Left ventricle myocardium inferior (tissue), 1 donor: ENCODE measurements around the gene MINDY3. TPM values are rescaled to one million over a fixed set of nuclear protein-coding genes. Genes with fewer than 3 reads are reported as not detected.
"Not testable (repeated sequence)": the region's sequence is repeated elsewhere in the genome, so short reads cannot be mapped to it uniquely, and the experiment has no call there.

Source experiments
- DNase-seq: peaks from one replicate; pipeline ENCODE4 v3.0.0-alpha.2; 2020
- H3K27ac ChIP-seq: fragments of 200-600 bp; replicated peaks from 2 replicates; pipeline ENCODE4 v1.8.0; 2021
- H3K27me3 ChIP-seq: fragments of 200-600 bp; 2 replicates; pipeline ENCODE4 v1.8.0; 2021; ENCODE audit warnings: low read depth
- H3K36me3 ChIP-seq: fragments of 200-600 bp; 2 replicates; pipeline ENCODE4 v1.8.0; 2021
- H3K4me1 ChIP-seq: fragments of 200-600 bp; 2 replicates; pipeline ENCODE4 v1.8.0; 2021
- H3K4me3 ChIP-seq: fragments of 200-600 bp; 2 replicates; pipeline ENCODE4 v1.8.0; 2021; ENCODE audit warnings: mild to moderate bottlenecking, moderate library complexity
- H3K9me3 ChIP-seq: fragments of 200-600 bp; replicated peaks from 2 replicates; pipeline ENCODE4 v1.8.0; 2021
- CTCF ChIP-seq: fragments of 200-600 bp; IDR thresholded peaks from 2 replicates; pipeline ENCODE4 v1.8.0; 2021; ENCODE audit warnings: antibody characterized with exemption, mild to moderate bottlenecking, borderline replicate concordance
- intact Hi-C: fragments of 100-400 bp; cut with micrococcal nuclease; formaldehyde crosslinking; loops from one replicate; pipeline ENCODE4 v1.11.0; 2022
- total RNA-seq: library from RNA; stranded (reverse); fragmentation: NEBNext Ultra II Directional; extraction: Animal tissue kit (Norgen Biotek cat#: 25700); gene quantifications from one replicate; pipeline ENCODE4 v1.2.1, GENCODE V29; 2021
- donor health status: DM: no; HTN: yes; CAD: no; lungs with severe emphysema.

The MINDY3 gene
- total RNA-seq, 1 donor from 2014 or later: 22.5 TPM

DNA sequence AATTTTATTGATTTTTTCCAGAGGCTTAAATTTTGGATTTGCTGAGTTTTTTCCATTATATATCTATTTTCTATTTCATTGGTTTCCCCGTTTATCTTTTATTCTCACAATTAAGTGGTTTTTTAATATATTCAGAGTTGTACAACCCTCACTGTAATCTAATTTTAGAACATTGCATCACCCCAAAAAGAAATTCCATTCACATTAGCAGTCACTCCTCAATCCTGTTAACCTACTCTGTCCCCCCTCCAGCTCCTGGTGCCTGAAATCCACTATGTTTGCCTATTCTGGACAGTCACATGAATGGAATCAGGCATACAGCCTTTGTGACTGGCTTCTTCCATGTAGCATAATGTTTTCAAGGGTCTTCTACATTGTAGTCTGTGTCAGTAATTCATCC is 84.8 kb downstream of the MINDY3 start:
- no peak overlapping the region for H3K27ac ChIP-seq
- H3K4me1 ChIP-seq: peaks cover 8% of the 10 kb centered on the region
- no peak for TF ChIP-seq CTCF
- no peak for DNase-seq
- intact Hi-C loops: no loop called here
- peaks cover 10% of the 10 kb centered on the region for H3K9me3 ChIP-seq
- no peak overlapping the region for H3K4me3 ChIP-seq
- no peaks in the 10 kb centered on the region for H3K27me3 ChIP-seq
- H3K36me3 ChIP-seq: peaks cover 44% of the 10 kb centered on the region

DNA sequence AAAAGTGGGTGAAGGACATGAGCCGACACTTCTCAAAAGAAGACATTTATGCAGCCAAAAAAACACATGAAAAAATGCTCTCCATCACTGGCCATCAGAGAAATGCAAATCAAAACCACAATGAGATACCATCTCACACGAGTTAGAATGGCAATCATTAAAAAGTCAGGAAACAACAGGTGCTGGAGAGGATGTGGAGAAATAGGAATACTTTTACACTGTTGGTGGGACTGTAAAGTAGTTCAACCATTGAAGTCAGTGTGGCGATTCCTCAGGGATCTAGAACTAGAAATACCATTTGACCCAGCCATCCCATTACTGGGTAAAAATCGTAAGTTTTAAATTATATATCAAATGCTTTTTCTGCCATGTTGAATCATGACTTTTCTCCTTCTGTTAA is 85.8 kb downstream of the MINDY3 start:
- intact Hi-C loops, H3K9me3 ChIP-seq, H3K4me1 ChIP-seq, H3K27me3 ChIP-seq, H3K27ac ChIP-seq, DNase-seq, H3K4me3 ChIP-seq: not testable (repeated sequence)
- peaks cover 41% of the 10 kb centered on the region for H3K36me3 ChIP-seq

DNA sequence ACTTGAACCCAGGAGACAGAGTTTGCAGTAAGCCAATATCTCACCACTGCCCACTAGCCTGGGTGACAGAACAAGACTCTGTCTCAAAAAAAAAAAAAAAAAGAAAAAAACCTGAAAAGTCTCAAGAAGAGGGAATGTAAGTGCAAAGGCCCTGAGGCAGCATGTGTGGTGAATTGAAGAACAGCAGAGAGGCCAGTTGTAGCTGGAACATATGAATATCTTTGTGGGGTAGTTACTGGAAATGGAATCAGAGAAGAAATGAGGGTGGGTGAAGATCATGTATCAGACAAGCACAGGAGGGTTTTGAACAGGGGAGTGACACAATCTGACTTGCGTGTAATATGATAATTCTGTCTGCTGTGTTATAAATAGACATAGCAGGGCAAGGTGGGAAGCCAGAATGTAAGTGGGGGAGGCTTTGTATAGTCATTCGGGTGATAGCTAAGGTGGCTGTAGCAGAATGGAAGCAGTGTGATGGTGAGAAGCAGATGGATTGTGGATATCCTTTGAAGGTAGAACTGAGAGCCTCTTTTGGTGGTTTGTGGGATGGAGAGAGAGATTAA is 95.3 kb downstream of the MINDY3 start:
- H3K4me1 ChIP-seq: no peaks in the 10 kb centered on the region
- no peak for DNase-seq
- TF ChIP-seq CTCF: no peak
- no peaks in the 10 kb centered on the region for H3K9me3 ChIP-seq
- intact Hi-C loops: no loop called here
- H3K27me3 ChIP-seq: no peaks in the 10 kb centered on the region
- H3K27ac ChIP-seq: no peak overlapping the region
- no peak overlapping the region for H3K4me3 ChIP-seq
- no peaks in the 10 kb centered on the region for H3K36me3 ChIP-seq

GRCh38 chr10:15763006-15763405 is 97.3 kb downstream of the MINDY3 start:
- Histone ChIP-seq H3K4me3 (no peak overlapping the region), H3K36me3 (no peaks in the 10 kb centered on the region), H3K27ac (no peak overlapping the region), H3K4me1 (no peaks in the 10 kb centered on the region), H3K27me3 (no peaks in the 10 kb centered on the region), H3K9me3 (no peaks in the 10 kb centered on the region)
- TF ChIP-seq CTCF: no peak
- intact Hi-C loops: no loop called here
- peak; percentile 29 for DNase-seq

- H3K27ac ChIP-seq, H3K4me1 ChIP-seq, intact Hi-C loops, H3K36me3 ChIP-seq, H3K27me3 ChIP-seq, H3K4me3 ChIP-seq, DNase-seq, H3K9me3 ChIP-seq: not testable (repeated sequence)
These were observed 98.1 kb downstream of the MINDY3 start for GRCh38 chr10:15762239-15762638.

DNA sequence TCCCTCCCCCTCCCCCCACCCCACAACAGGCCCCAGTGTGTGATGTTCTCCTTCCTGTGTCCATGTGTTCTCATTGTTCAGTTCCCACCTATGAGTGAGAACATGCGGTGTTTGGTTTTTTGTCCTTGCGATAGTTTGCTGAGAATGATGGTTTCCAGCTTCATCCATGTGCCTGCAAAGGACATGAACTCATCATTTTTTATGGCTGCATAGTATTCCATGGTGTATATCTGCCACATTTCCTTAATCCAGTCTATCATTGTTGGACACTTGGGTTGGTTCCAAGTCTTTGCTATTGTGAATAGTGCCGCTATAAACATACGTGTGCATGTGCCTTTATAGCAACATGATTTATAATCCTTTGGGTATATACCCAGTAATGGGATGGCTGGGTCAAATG is 99.1 kb downstream of the MINDY3 start:
- H3K36me3 ChIP-seq, H3K4me1 ChIP-seq, H3K27ac ChIP-seq, H3K4me3 ChIP-seq, intact Hi-C loops, H3K27me3 ChIP-seq, DNase-seq, H3K9me3 ChIP-seq: not testable (repeated sequence)

- H3K9me3 ChIP-seq: no peaks in the 10 kb centered on the region
- intact Hi-C loops: no loop called here
- no peaks in the 10 kb centered on the region for H3K4me1 ChIP-seq
- DNase-seq: no peak
- no peaks in the 10 kb centered on the region for H3K27me3 ChIP-seq
- no peaks in the 10 kb centered on the region for H3K36me3 ChIP-seq
- H3K4me3 ChIP-seq: no peak overlapping the region
- no peak for TF ChIP-seq CTCF
- no peak overlapping the region for H3K27ac ChIP-seq
These were observed 99.6 kb downstream of the MINDY3 start for GRCh38 chr10:15760681-15761080.
